ENCODE results near the gene SLC9C2.

DNA sequence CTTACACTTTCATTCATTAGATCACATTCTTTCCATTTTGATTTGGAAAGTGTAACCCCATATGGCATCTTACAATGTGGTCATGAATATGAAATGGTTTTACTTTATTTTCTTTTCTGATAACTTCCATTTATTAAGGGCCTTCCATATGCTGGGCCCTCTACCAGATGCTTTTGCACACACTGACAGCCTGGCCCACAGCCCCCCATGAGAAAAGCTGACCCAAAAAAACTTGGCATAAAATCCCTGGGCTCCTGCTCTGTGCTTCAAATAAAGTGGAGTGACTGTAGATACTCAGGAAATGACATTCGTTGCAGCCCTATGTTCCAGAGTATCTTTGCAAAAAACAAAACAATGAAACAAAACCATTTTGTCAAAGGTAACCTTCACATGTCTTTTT lies 76.9 kb downstream of the SLC9C2 start:
- TF ChIP-seq POLR2AphosphoS5 (IDR thresholded peaks at IDR 0.05; ENCODE audit: low read depth, low read length) (no peak), CHD2 (IDR thresholded peaks at IDR 0.05; ENCODE audit: low read length, partially characterized antibody) (no peak), SIN3A (IDR thresholded peaks at IDR 0.05; ENCODE audit: borderline replicate concordance, low read depth, low read length) (no peak), TAF1 (IDR thresholded peaks at IDR 0.05; ENCODE audit: borderline replicate concordance, low read depth, low read length) (no peak), EZH2phosphoT487 (IDR thresholded peaks at IDR 0.05; ENCODE audit: borderline replicate concordance, low read depth) (no peak), EP300 (IDR thresholded peaks at IDR 0.05; ENCODE audit: borderline replicate concordance in 1 of 2, low read depth in 1 of 2, low read length in 1 of 2) (no peak), YY1 (IDR thresholded peaks at IDR 0.05; ENCODE audit: low read depth) (no peak), MXI1 (IDR thresholded peaks at IDR 0.05; ENCODE audit: low read depth, low read length) (no peak), RAD21 (IDR thresholded peaks at IDR 0.05; ENCODE audit: low read length) (no peak)
- TF ChIP-seq, protein P1, sequence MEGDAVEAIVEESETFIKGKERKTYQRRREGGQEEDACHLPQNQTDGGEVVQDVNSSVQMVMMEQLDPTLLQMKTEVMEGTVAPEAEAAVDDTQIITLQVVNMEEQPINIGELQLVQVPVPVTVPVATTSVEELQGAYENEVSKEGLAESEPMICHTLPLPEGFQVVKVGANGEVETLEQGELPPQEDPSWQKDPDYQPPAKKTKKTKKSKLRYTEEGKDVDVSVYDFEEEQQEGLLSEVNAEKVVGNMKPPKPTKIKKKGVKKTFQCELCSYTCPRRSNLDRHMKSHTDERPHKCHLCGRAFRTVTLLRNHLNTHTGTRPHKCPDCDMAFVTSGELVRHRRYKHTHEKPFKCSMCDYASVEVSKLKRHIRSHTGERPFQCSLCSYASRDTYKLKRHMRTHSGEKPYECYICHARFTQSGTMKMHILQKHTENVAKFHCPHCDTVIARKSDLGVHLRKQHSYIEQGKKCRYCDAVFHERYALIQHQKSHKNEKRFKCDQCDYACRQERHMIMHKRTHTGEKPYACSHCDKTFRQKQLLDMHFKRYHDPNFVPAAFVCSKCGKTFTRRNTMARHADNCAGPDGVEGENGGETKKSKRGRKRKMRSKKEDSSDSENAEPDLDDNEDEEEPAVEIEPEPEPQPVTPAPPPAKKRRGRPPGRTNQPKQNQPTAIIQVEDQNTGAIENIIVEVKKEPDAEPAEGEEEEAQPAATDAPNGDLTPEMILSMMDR (IDR thresholded peaks at IDR 0.05): no peak
- TF ChIP-seq, protein P2, sequence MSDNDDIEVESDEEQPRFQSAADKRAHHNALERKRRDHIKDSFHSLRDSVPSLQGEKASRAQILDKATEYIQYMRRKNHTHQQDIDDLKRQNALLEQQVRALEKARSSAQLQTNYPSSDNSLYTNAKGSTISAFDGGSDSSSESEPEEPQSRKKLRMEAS (IDR thresholded peaks at IDR 0.05; ENCODE audit: low read depth): no peak
- TF ChIP-seq, protein P3, sequence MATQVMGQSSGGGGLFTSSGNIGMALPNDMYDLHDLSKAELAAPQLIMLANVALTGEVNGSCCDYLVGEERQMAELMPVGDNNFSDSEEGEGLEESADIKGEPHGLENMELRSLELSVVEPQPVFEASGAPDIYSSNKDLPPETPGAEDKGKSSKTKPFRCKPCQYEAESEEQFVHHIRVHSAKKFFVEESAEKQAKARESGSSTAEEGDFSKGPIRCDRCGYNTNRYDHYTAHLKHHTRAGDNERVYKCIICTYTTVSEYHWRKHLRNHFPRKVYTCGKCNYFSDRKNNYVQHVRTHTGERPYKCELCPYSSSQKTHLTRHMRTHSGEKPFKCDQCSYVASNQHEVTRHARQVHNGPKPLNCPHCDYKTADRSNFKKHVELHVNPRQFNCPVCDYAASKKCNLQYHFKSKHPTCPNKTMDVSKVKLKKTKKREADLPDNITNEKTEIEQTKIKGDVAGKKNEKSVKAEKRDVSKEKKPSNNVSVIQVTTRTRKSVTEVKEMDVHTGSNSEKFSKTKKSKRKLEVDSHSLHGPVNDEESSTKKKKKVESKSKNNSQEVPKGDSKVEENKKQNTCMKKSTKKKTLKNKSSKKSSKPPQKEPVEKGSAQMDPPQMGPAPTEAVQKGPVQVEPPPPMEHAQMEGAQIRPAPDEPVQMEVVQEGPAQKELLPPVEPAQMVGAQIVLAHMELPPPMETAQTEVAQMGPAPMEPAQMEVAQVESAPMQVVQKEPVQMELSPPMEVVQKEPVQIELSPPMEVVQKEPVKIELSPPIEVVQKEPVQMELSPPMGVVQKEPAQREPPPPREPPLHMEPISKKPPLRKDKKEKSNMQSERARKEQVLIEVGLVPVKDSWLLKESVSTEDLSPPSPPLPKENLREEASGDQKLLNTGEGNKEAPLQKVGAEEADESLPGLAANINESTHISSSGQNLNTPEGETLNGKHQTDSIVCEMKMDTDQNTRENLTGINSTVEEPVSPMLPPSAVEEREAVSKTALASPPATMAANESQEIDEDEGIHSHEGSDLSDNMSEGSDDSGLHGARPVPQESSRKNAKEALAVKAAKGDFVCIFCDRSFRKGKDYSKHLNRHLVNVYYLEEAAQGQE (IDR thresholded peaks at IDR 0.05; ENCODE audit: low read depth, low read length): no peak

All from SK-N-SH (cell line).